C4-2B (cell line): ENCODE results near the gene TGM1.

Experiments
- H3K27ac ChIP-seq: fragments of 450-650 bp; 2 replicates; pipeline ENCODE4 v1.5.1; 2017
- ZFX ChIP-seq: fragments of 450-650 bp; IDR thresholded peaks from 2 replicates; pipeline ENCODE4 v1.6.1; 2017
- TF ChIP-seq, protein P1 (sequence below): fragments of 450-650 bp; conservative IDR thresholded peaks from 2 replicates; pipeline ENCODE4 v1.5.1; 2017; ENCODE audit warnings: mild to moderate bottlenecking

TGM1 gene

DNA sequence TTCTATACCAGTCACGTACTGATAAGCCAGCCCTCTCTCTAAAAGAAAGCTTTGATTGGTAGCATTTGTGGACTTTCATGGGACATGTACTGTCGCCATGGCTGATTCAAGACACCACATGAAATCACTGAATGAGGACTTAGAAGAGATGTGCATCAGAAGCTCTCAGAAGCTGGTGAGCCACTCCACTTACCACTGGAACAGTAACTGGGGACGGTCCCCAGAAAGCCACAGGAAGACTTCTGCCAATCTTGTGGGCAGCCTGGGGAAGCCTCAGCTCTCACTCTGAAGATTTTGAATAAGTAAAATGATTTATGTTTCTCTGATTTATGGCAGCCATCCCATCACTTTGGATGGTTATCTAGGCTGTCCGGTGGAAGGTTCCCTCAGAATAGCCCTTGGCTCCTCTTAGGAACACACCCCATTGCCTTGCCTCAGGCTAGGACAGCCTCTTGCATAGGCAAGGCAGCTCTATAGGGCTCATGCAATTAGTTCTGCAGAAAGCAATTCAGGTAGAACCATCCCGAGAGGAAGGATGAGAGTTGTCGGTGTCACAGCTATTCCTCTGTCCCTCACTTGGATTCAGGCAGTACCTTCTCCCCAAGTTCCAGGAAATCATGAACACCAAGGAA, 26.8 kb upstream of the TGM1 start:
- no peak for TF ChIP-seq ZFX
- TF ChIP-seq, protein P1, sequence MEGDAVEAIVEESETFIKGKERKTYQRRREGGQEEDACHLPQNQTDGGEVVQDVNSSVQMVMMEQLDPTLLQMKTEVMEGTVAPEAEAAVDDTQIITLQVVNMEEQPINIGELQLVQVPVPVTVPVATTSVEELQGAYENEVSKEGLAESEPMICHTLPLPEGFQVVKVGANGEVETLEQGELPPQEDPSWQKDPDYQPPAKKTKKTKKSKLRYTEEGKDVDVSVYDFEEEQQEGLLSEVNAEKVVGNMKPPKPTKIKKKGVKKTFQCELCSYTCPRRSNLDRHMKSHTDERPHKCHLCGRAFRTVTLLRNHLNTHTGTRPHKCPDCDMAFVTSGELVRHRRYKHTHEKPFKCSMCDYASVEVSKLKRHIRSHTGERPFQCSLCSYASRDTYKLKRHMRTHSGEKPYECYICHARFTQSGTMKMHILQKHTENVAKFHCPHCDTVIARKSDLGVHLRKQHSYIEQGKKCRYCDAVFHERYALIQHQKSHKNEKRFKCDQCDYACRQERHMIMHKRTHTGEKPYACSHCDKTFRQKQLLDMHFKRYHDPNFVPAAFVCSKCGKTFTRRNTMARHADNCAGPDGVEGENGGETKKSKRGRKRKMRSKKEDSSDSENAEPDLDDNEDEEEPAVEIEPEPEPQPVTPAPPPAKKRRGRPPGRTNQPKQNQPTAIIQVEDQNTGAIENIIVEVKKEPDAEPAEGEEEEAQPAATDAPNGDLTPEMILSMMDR: no peak
- no peak overlapping the region for H3K27ac ChIP-seq

DNA sequence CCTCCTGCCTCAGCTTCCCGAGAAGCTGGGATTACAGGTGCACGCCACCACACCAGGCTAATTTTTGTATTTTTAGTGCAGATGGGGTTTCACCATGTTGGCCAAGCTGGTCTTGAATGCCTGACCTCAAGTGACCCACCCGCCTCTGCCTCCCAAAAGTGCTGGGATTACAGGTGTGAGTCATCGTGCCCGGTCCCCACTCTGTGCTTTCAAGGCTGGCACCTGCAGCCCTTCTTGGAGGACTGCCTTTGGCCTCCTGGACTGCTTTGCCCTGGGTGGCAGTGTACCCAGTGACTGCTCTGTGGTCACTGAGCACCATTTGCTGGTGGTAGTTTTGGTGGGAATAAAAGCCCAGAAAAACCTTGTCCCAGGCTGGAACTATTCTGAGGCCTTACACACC, 24.0 kb upstream of the TGM1 start:
- no peak overlapping the region for H3K27ac ChIP-seq
- TF ChIP-seq, protein P1: no peak
- TF ChIP-seq ZFX: no peak

DNA sequence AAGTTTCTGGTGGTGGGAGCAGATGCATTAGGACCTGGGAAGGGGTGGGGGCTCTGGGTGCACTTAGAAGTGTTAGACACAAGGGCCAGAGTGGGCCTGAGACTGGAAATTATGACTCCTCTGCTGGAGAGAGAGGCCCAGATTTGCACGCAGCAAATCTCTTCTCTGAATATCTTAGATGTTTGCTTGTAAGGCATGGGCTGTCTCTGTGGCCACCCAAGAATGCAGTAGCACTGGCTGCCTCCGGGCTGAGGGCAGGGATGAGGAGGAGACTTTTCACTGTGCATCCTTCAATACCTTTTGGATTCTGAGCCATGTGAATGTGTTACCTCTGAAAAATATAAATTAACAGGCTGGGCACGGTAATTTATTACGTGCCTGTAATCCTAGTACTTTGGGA, 22.4 kb upstream of the TGM1 start:
- H3K27ac ChIP-seq: no peak overlapping the region
- TF ChIP-seq, protein P1: no peak
- no peak for TF ChIP-seq ZFX

DNA sequence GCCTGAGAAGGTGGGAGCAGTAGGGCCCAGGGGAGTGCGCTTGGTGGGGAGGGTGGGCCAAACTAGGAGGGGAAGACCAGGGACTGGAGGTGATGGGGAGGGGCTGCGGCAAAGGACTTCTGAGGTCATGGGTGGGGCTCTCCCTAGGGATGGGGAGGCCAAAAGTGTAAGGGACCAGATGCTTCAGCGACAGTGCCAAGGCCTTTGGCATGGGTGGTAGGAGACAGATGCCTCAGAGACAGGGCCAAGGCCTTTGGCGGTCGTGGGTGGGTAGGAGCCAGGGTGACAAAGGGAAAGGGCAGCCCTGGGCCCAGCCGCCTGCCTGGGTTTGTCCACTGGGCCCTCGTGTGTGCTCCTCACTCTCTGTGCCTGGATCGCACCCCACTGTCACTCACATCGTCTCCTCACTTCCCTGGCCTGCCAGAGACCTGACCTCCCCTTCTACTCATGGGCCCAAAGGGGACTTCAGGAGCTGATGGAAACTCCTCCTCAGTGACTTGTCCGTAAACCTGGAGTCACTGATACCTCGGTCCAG, 21.6 kb upstream of the TGM1 start:
- TF ChIP-seq, protein P1: no peak
- no peak for TF ChIP-seq ZFX
- H3K27ac ChIP-seq: no peak overlapping the region

DNA sequence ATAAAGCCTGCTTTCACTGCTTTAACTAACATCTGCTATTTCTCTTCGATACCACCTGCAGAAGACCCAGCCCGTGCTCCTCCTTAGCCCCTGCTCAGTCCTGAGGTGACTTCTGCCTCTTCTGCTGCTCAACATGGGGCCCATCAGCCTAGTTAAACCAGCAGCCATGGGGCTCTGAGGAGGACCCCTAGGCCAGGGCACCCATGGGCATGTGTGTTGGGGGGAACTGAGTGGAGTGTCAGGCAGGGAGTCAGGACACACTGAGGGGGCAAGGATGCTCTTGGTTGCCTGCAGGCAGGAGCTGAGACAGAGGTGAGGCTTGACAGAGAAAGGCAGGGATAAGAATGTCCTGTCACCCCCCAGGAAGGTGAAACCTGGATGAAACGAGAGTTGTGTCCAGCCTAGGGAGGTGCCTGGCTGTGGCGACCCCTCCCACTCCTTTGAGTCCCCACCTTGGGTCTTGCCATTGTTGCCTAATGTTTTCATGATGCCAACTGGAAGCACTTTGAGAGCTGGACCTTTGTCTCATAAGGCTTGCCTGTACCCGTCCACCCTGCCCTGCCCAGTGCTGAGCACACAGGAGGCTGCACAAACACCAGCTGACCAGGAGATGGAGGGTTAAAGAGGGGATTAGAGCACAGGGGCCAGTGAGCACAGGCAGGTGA, 21.0 kb upstream of the TGM1 start:
- no peak overlapping the region for H3K27ac ChIP-seq
- no peak for TF ChIP-seq ZFX
- TF ChIP-seq, protein P1: no peak

DNA sequence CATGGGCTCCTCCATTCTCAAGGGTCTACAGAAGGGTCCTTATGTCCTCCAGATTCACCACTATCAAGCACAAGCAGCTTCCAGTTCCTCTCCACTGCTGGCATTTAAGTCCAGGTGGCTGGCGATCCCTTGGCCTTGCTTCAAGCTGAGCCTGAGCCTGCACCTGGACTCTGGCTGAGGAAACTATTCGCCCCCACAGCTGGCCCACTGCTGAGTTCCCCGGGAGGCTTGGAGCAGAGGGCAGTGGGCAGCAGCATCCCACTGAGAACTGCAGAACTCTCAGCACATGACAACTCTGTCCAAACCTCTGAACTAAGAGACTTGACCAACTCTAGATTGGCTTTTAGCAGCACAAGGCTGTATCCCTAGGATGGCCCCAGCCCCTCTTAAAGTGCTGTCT, 19.8 kb upstream of the TGM1 start:
- TF ChIP-seq, protein P1: no peak
- no peak for TF ChIP-seq ZFX
- no peak overlapping the region for H3K27ac ChIP-seq

DNA sequence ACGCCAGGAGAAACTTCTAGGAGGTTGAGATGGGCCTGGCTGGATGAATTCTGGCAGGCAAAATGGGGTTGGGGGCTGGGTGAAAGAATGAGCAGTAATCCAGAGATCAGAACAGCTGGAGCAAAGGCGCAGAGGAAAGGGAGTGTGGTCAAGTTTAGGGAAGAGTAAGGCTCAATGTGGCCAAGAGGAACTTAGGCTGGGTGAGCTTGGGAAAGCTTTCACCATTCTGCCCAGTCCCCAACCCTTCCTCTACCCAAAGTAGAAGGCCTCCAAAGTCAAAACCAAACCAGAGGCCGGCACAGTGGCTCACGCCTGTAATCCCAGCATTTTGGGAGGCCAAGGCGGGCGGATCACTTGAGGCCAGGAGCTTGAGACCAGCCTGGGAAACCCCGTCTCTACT, 18.7 kb upstream of the TGM1 start:
- no peak for TF ChIP-seq ZFX
- TF ChIP-seq, protein P1: no peak
- no peak overlapping the region for H3K27ac ChIP-seq
